GM12872 (cell line): ENCODE data around the gene PREP.

Experiments used
- CTCF ChIP-seq: IDR thresholded peaks from 3 replicates; pipeline ENCODE4 v1.5.1; 2011; ENCODE audit warnings: low read depth, mild to moderate bottlenecking, low read length, moderate library complexity; ENCODE audit not compliant: insufficient read depth

Gene PREP

GRCh38 chr6:105292689-105293339 lies 110.1 kb downstream of the PREP start:
- TF ChIP-seq CTCF: no peak

- no peak for TF ChIP-seq CTCF
Observed at GRCh38 chr6:105291525-105291924, 111.4 kb downstream of the PREP start.

GRCh38 chr6:105282631-105283585 lies 120.0 kb downstream of the PREP start:
- TF ChIP-seq CTCF: no peak

- no peak for TF ChIP-seq CTCF
Observed at GRCh38 chr6:105280033-105280432, 122.8 kb downstream of the PREP start.

GRCh38 chr6:105279463-105279862 lies 123.4 kb downstream of the PREP start:
- no peak for TF ChIP-seq CTCF

- no peak for TF ChIP-seq CTCF
Observed at GRCh38 chr6:105278813-105279212, 124.1 kb downstream of the PREP start.

GRCh38 chr6:105278035-105278434 lies 124.8 kb downstream of the PREP start:
- TF ChIP-seq CTCF: no peak
